Left lung (tissue), 10 donors: ENCODE data around the gene PTPRC. TPM values are rescaled to one million over a fixed set of nuclear protein-coding genes. Genes with fewer than 3 reads are reported as not detected.

Source experiments
- ATAC-seq: fragments of 200-7000 bp; cut with Tn5 transposase; one replicate; pipeline ENCODE4 v1.9.1; 2020; ENCODE audit warnings: moderate library complexity
- DNase-seq, 4 donors: peaks; one replicate each; pipeline ENCODE4 v3.0.0-alpha.2; 2013 to 2020
- H3K27ac ChIP-seq, 2 donors: fragments of 200-600 bp; sonication (generic) in 1 of 2; one replicate each; pipeline versions ENCODE4 v1.5.0 to v1.8.0; 2020 to 2021
- H3K27me3 ChIP-seq, 2 donors: fragments of 200-600 bp; sonication (generic) in 1 of 2; one replicate each; pipeline versions ENCODE4 v1.5.0 to v1.8.0; 2020 to 2021
- H3K36me3 ChIP-seq, 2 donors: fragments of 200-600 bp; sonication (generic) in 1 of 2; one replicate each; pipeline versions ENCODE4 v1.5.0 to v1.8.0; 2020 to 2021
- H3K4me1 ChIP-seq, 2 donors: fragments of 200-600 bp; one replicate each; pipeline ENCODE4 v1.8.0; 2021
- H3K4me3 ChIP-seq, 2 donors: fragments of 200-600 bp; sonication (generic) in 1 of 2; one replicate each; pipeline versions ENCODE4 v1.5.0 to v1.8.0; 2020 to 2021; ENCODE audit warnings: mild to moderate bottlenecking in 1 of 2
- H3K9me3 ChIP-seq, 2 donors: fragments of 200-600 bp; sonication (generic) in 1 of 2; one replicate each; pipeline versions ENCODE4 v1.5.0 to v1.8.0; 2020 to 2021
- intact Hi-C, 2 donors: fragments of 100-400 bp; cut with DNase I; formaldehyde crosslinking; loops; one replicate each; pipeline versions ENCODE4 v1.11.2 to v1.14.2; 2022
- polyA plus RNA-seq, 6 donors: library from polyadenylated mRNA; unstranded; fragments of 120-200 nt; gene quantifications; one replicate each; pipeline ENCODE4 v1.2.1, GENCODE V29; 2013; ENCODE audit not compliant: insufficient read length in 6 of 6
- total RNA-seq, 2 donors: library from RNA; stranded (reverse); fragmentation: NEBNext Ultra II Directional; extraction: Animal tissue kit (Norgen Biotek cat#: 25700); gene quantifications; one replicate each; pipeline ENCODE4 v1.2.1, GENCODE V29; 2021
- TF ChIP-seq, protein P1 (sequence below), 2 donors: fragments of 200-600 bp; sonication (generic) in 1 of 2; IDR thresholded peaks; one replicate each; pipeline versions ENCODE4 v1.5.0 to v1.8.0; 2021; ENCODE audit warnings: antibody characterized with exemption in 2 of 2
- donor health status: DM: no; HTN: yes; CAD: no.
- donor health status: DM: no; HTN: no; CAD: no.

Gene PTPRC
- total and polyA plus RNA-seq, 8 donors, result 7.0 to 180 (median 9.9) TPM

DNA sequence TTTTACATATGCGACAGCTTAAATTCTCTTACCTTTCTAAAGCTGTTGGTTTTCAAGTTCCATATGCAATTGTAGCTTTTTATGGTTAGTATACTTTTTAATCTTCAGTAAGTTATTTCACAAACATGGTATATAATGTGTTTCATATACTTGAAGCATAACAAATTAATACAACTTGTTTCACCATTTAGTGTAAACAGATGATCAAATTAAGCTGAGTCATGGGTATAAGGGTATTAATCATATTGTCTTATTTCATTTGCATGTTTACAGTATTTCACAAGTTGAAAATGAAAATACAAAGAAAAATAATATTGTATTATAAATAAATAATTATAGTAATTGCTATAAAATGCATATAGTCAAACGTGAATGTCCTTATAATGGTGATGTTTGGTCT lies 92.1 kb downstream of the PTPRC start:
- no peak for ATAC-seq
- H3K4me1 ChIP-seq, result no peaks in the 10 kb centered on the region
- TF ChIP-seq, protein P1, sequence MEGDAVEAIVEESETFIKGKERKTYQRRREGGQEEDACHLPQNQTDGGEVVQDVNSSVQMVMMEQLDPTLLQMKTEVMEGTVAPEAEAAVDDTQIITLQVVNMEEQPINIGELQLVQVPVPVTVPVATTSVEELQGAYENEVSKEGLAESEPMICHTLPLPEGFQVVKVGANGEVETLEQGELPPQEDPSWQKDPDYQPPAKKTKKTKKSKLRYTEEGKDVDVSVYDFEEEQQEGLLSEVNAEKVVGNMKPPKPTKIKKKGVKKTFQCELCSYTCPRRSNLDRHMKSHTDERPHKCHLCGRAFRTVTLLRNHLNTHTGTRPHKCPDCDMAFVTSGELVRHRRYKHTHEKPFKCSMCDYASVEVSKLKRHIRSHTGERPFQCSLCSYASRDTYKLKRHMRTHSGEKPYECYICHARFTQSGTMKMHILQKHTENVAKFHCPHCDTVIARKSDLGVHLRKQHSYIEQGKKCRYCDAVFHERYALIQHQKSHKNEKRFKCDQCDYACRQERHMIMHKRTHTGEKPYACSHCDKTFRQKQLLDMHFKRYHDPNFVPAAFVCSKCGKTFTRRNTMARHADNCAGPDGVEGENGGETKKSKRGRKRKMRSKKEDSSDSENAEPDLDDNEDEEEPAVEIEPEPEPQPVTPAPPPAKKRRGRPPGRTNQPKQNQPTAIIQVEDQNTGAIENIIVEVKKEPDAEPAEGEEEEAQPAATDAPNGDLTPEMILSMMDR (IDR thresholded peaks at IDR 0.05), result no peak
- intact Hi-C loops, result no loop called here
- no peak overlapping the region for H3K27ac ChIP-seq
- DNase-seq, result no peak
- H3K4me3 ChIP-seq, result no peak overlapping the region
- peaks cover 0 to 68% of the 10 kb centered on the region in 2 donors for H3K36me3 ChIP-seq
- no peaks in the 10 kb centered on the region for H3K9me3 ChIP-seq
- H3K27me3 ChIP-seq, result no peaks in the 10 kb centered on the region

- TF ChIP-seq, protein P1 (IDR thresholded peaks at IDR 0.05), result no peak
- DNase-seq (no peak), ATAC-seq (no peak)
- intact Hi-C loops, result no loop called here
- peaks cover 0 to 74% of the 10 kb centered on the region in 2 donors for H3K36me3 ChIP-seq
- H3K27me3 ChIP-seq, result no peaks in the 10 kb centered on the region
- H3K27ac ChIP-seq, result no peak overlapping the region
- no peak overlapping the region for H3K4me3 ChIP-seq
- no peaks in the 10 kb centered on the region for H3K9me3 ChIP-seq
- H3K4me1 ChIP-seq, result no peaks in the 10 kb centered on the region
Measured at GRCh38 chr1:198734323-198735008, 95.6 kb downstream of the PTPRC start.

- TF ChIP-seq, protein P1 (IDR thresholded peaks at IDR 0.05), result no peak
- H3K4me3 ChIP-seq, result no peak overlapping the region
- H3K4me1 ChIP-seq, result no peaks in the 10 kb centered on the region
Measured at GRCh38 chr1:198741744-198742143, 102.9 kb downstream of the PTPRC start.

DNA sequence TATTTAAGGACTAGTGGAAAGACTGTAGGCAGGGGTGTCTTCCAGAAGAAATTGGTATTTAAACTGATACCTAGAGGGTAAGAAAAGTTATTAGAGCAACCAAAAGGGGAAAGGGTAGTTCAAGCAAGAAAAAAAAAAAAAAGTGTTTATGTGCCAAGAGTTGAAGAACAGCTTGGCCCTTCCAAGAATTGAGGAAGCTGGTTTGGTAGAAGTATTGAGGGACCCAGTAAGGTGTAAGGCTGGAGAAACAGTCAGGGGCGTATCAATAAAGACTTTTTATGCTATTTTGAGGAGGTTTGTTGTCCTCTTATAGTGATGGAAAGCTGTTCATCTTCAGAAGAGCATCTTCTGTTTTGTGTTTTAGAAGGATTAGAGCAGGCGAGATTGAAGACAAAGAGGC lies 108.3 kb downstream of the PTPRC start:
- no peaks in the 10 kb centered on the region for H3K27me3 ChIP-seq
- H3K36me3 ChIP-seq, result peaks cover 0 to 86% of the 10 kb centered on the region in 2 donors
- TF ChIP-seq, protein P1 (IDR thresholded peaks at IDR 0.05), result no peak
- H3K4me3 ChIP-seq, result no peak overlapping the region
- DNase-seq, result no peak
- H3K4me1 ChIP-seq, result no peaks in the 10 kb centered on the region
- no peak for ATAC-seq
- H3K9me3 ChIP-seq, result no peaks in the 10 kb centered on the region
- H3K27ac ChIP-seq, result peak overlapping the region in 1 of 2 donors; percentile 30
- intact Hi-C loops, result no loop called here

More at GRCh38 chr1:198741744-198742143, 102.9 kb downstream of the PTPRC start:
- intact Hi-C loops, result no loop called here
- Histone ChIP-seq H3K9me3 (no peaks in the 10 kb centered on the region), H3K27me3 (no peaks in the 10 kb centered on the region), H3K27ac (no peak overlapping the region), H3K36me3 (peaks cover 0 to 72% of the 10 kb centered on the region in 2 donors)
- peak in 1 of 4 donors; percentile 31 for DNase-seq
- ATAC-seq, result no peak

GRCh38 chr1:198749279-198749678 lies 110.4 kb downstream of the PTPRC start:
- no peaks in the 10 kb centered on the region for H3K4me1 ChIP-seq
- H3K27me3 ChIP-seq, result no peaks in the 10 kb centered on the region
- peaks cover 0 to 89% of the 10 kb centered on the region in 2 donors for H3K36me3 ChIP-seq
- TF ChIP-seq, protein P1 (IDR thresholded peaks at IDR 0.05), result no peak
- intact Hi-C loops, result no loop called here
- DNase-seq, result no peak
- no peak for ATAC-seq
- H3K9me3 ChIP-seq, result no peaks in the 10 kb centered on the region
- H3K27ac ChIP-seq, result no peak overlapping the region
- H3K4me3 ChIP-seq, result no peak overlapping the region
